Loucy (cell line): Measurements from ENCODE around the gene TAB2.

Source experiments
- H2AFZ ChIP-seq: fragments of 200-600 bp; sonication (generic); 2 replicates; pipeline ENCODE4 v1.6.0; 2016; ENCODE audit warnings: antibody characterized with exemption, mild to moderate bottlenecking, low read length, moderate library complexity
- H3F3A ChIP-seq: fragments of 200-600 bp; 2 replicates; pipeline ENCODE4 v1.6.0; 2016; ENCODE audit warnings: antibody characterized with exemption, low read depth, mild to moderate bottlenecking
- H3K27me3 ChIP-seq: fragments of 200-600 bp; sonication (generic); 2 replicates; pipeline ENCODE4 v1.6.1; 2014; ENCODE audit warnings: low read length, mild to moderate bottlenecking; ENCODE audit not compliant: insufficient read depth, poor library complexity, severe bottlenecking
- H3K36me3 ChIP-seq: fragments of 200-600 bp; sonication (generic); 2 replicates; pipeline ENCODE4 v1.6.1; 2016; ENCODE audit warnings: low read length; ENCODE audit not compliant: insufficient read depth
- H3K4me1 ChIP-seq: fragments of 200-600 bp; sonication (generic); 2 replicates; pipeline ENCODE4 v1.5.1; 2014; ENCODE audit warnings: low read length, mild to moderate bottlenecking; ENCODE audit not compliant: insufficient read depth, poor library complexity, severe bottlenecking
- H3K4me2 ChIP-seq: fragments of 200-600 bp; sonication (generic); 2 replicates; pipeline ENCODE4 v1.6.0; 2014; ENCODE audit warnings: antibody characterized with exemption, low read length, low read depth, mild to moderate bottlenecking; ENCODE audit not compliant: poor library complexity, severe bottlenecking
- H3K4me3 ChIP-seq: fragments of 200-600 bp; sonication (generic); 2 replicates; pipeline ENCODE4 v1.5.1; 2014; ENCODE audit warnings: low read length, mild to moderate bottlenecking, mixed read lengths; ENCODE audit not compliant: poor library complexity, severe bottlenecking
- H3K79me2 ChIP-seq: fragments of 200-600 bp; sonication (generic); 2 replicates; pipeline ENCODE4 v1.6.1; 2014; ENCODE audit warnings: low read length; ENCODE audit not compliant: insufficient read depth
- H3K9ac ChIP-seq: fragments of 200-600 bp; sonication (generic); 2 replicates; pipeline ENCODE4 v1.6.0; 2014; ENCODE audit warnings: mild to moderate bottlenecking, low read depth, low read length, moderate library complexity; ENCODE audit not compliant: poor library complexity, severe bottlenecking
- H3K9me2 ChIP-seq: fragments of 200-600 bp; sonication (generic); replicated peaks from 2 replicates; pipeline ENCODE4 v1.6.1; 2016; ENCODE audit warnings: low read depth, low read length, mixed read lengths
- H3K9me3 ChIP-seq: fragments of 200-600 bp; sonication (generic); 2 replicates; pipeline ENCODE4 v1.6.1; 2014; ENCODE audit warnings: mild to moderate bottlenecking, antibody characterized with exemption, low read length, low read depth; ENCODE audit not compliant: insufficient read depth
- H4K20me1 ChIP-seq: fragments of 200-600 bp; sonication (generic); 2 replicates; pipeline ENCODE4 v1.6.0; 2014; ENCODE audit warnings: antibody characterized with exemption, low read length, mild to moderate bottlenecking; ENCODE audit not compliant: insufficient read depth, poor library complexity, severe bottlenecking
- EZH2phosphoT487 ChIP-seq: fragments of 200-600 bp; IDR thresholded peaks from 2 replicates; pipeline ENCODE4 v1.6.1; 2018; ENCODE audit warnings: antibody characterized with exemption, mild to moderate bottlenecking, moderate library complexity, borderline replicate concordance
- TF ChIP-seq, protein P1 (sequence below): fragments of 200-600 bp; sonication (generic); conservative IDR thresholded peaks from 2 replicates; pipeline ENCODE4 v1.5.1; 2014; ENCODE audit warnings: mild to moderate bottlenecking, antibody characterized with exemption, low read length

Gene TAB2

DNA sequence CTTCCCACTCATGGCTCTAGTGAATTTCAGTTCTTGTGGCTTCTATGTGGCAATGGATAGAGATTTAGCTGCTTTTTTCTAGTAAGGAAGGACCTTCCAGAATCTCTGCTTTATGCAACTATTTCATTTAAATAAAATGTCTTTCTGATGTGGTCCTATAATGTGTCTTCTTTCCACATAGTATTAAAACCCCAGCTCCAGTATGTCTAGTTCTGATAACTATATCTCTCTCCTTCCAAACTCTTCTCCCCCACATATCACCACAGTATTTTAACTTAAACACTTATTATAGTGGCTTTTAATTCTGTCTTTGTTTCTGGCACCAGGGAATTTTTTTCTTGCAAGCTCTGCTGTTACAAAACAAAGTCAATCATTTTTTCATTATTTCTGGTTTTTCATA is 41.9 kb downstream of the TAB2 start:
- H4K20me1 ChIP-seq, result peaks cover 58% of the 10 kb centered on the region
- H3K36me3 ChIP-seq, result peaks cover 9% of the 10 kb centered on the region; the same call in 1 of the 2 replicates
- no peaks in the 10 kb centered on the region for H3K9me2 ChIP-seq
- H2AFZ ChIP-seq, result no peak overlapping the region
- TF ChIP-seq EZH2phosphoT487, result no peak
- H3K4me2 ChIP-seq, result no peak overlapping the region
- H3K27me3 ChIP-seq, result no peaks in the 10 kb centered on the region
- H3K4me3 ChIP-seq, result no peak overlapping the region
- H3K9ac ChIP-seq, result no peak overlapping the region
- no peaks in the 10 kb centered on the region for H3F3A ChIP-seq
- no peaks in the 10 kb centered on the region for H3K9me3 ChIP-seq
- H3K79me2 ChIP-seq, result peaks cover 98% of the 10 kb centered on the region
- H3K4me1 ChIP-seq, result peaks cover 7% of the 10 kb centered on the region

DNA sequence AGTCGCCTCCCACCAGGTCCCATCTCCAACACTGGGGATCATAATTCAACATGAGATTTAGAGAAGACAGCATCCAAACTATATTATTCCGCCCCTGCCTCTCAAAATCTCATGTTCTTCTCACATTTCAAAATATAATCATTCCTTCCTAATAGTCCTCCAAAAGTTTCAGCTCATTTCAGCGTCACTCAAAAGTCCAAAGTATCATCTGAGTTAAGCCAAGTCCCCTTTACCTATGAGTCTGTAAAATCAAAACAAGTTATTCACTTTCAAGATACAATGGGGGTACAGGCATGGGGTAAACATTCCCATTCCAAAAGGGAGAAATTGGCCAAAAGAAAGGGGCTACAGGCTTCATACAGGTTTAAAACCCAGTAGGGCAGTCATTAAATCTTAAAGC is 43.0 kb downstream of the TAB2 start:
- no peak overlapping the region for H2AFZ ChIP-seq
- peaks cover 18% of the 10 kb centered on the region for H3K4me1 ChIP-seq
- no peak overlapping the region for H3K4me2 ChIP-seq
- H3K4me3 ChIP-seq, result no peak overlapping the region
- peaks cover 9% of the 10 kb centered on the region; the same call in 1 of the 2 replicates for H3K36me3 ChIP-seq
- TF ChIP-seq, protein P1, sequence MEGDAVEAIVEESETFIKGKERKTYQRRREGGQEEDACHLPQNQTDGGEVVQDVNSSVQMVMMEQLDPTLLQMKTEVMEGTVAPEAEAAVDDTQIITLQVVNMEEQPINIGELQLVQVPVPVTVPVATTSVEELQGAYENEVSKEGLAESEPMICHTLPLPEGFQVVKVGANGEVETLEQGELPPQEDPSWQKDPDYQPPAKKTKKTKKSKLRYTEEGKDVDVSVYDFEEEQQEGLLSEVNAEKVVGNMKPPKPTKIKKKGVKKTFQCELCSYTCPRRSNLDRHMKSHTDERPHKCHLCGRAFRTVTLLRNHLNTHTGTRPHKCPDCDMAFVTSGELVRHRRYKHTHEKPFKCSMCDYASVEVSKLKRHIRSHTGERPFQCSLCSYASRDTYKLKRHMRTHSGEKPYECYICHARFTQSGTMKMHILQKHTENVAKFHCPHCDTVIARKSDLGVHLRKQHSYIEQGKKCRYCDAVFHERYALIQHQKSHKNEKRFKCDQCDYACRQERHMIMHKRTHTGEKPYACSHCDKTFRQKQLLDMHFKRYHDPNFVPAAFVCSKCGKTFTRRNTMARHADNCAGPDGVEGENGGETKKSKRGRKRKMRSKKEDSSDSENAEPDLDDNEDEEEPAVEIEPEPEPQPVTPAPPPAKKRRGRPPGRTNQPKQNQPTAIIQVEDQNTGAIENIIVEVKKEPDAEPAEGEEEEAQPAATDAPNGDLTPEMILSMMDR, result no peak
- no peak for TF ChIP-seq EZH2phosphoT487
- no peaks in the 10 kb centered on the region for H3F3A ChIP-seq
- H3K9me3 ChIP-seq, result no peaks in the 10 kb centered on the region
- H3K9me2 ChIP-seq, result no peaks in the 10 kb centered on the region
- H4K20me1 ChIP-seq, result peaks cover 64% of the 10 kb centered on the region
- no peaks in the 10 kb centered on the region for H3K27me3 ChIP-seq
- peaks cover 98% of the 10 kb centered on the region for H3K79me2 ChIP-seq
- H3K9ac ChIP-seq, result no peak overlapping the region

DNA sequence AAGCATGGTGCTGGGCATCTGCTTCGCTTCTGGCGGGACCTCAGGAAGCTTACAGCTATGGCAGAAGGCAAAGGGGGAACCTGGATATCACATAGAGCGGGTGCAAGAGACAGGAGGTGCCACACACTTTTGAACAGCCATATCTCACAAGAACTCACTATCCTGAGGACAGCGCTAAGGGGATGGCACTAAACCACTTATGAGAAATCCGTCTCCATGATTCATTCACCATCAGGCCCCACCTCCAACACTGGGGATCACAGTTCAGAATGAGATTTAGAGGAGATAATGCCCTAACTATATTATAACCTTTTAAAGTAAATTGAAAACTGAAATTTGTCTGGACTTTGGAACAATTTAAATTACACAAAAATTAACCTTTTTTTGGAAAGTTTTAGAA is 44.8 kb downstream of the TAB2 start:
- no peaks in the 10 kb centered on the region for H3K27me3 ChIP-seq
- no peak overlapping the region for H2AFZ ChIP-seq
- peaks cover 95% of the 10 kb centered on the region for H3K79me2 ChIP-seq
- peaks cover 9% of the 10 kb centered on the region; the same call in 1 of the 2 replicates for H3K36me3 ChIP-seq
- H3K4me2 ChIP-seq, result no peak overlapping the region
- H3K9me3 ChIP-seq, result no peaks in the 10 kb centered on the region
- H3F3A ChIP-seq, result peaks cover 6% of the 10 kb centered on the region; the same call in 1 of the 2 replicates
- no peak overlapping the region for H3K4me3 ChIP-seq
- TF ChIP-seq EZH2phosphoT487, result no peak
- TF ChIP-seq, protein P1, result no peak
- peaks cover 35% of the 10 kb centered on the region for H3K4me1 ChIP-seq
- H3K9ac ChIP-seq, result no peak overlapping the region
- no peaks in the 10 kb centered on the region for H3K9me2 ChIP-seq
- peaks cover 70% of the 10 kb centered on the region for H4K20me1 ChIP-seq

DNA sequence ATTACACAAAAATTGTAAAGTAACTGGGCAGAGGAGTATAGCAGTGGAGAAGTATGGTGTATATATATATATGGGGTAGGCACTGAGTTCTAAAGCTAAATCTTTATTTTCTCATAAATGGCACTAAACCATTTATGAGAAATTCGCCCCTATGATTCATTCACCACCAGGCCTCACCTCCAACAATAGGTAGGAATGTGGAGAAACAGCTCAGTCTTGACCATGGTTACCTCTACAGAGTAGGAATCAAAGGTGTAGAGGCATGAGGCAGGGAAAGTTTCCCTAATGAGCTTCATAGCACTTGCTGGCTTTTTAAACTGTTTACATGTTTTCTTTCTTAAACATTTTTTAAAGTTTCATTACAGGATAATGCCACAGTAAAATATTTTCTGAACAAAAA is 45.6 kb downstream of the TAB2 start:
- H3K9ac ChIP-seq, result no peak overlapping the region
- H3K36me3 ChIP-seq, result peaks cover 9% of the 10 kb centered on the region; the same call in 1 of the 2 replicates
- peaks cover 43% of the 10 kb centered on the region for H3K4me1 ChIP-seq
- no peaks in the 10 kb centered on the region for H3K9me3 ChIP-seq
- H2AFZ ChIP-seq, result no peak overlapping the region
- H3K27me3 ChIP-seq, result no peaks in the 10 kb centered on the region
- H3K79me2 ChIP-seq, result peaks cover 97% of the 10 kb centered on the region
- no peaks in the 10 kb centered on the region for H3K9me2 ChIP-seq
- peaks cover 73% of the 10 kb centered on the region for H4K20me1 ChIP-seq
- no peak for TF ChIP-seq EZH2phosphoT487
- TF ChIP-seq, protein P1, result no peak
- H3K4me2 ChIP-seq, result no peak overlapping the region
- peaks cover 6% of the 10 kb centered on the region; the same call in 1 of the 2 replicates for H3F3A ChIP-seq
- H3K4me3 ChIP-seq, result no peak overlapping the region
